ENCODE data around the gene ZNF385A.
A peak's percentile ranks its signal among the peaks of the same experiment; 100 is the strongest.

ZNF385A gene

GRCh38 chr12:54384591-54385041 lies at the start of gene ZNF385A:
TSS of gene ZNF385A (minus strand) at chr12:54384733. CDS start at chr12:54384514, 219 bp downstream.
- DNase-seq (ENCODE audit: low spot score) = no peak

GRCh38 chr12:54432815-54433164 lies 48.3 kb upstream of the ZNF385A start:
- DNase-seq (ENCODE audit: low spot score) = no peak

GRCh38 chr12:54431911-54432814 lies 47.6 kb upstream of the ZNF385A start:
- no peak for DNase-seq (ENCODE audit: low spot score)

GRCh38 chr12:54430471-54431069 lies 46.0 kb upstream of the ZNF385A start:
- DNase-seq (ENCODE audit: low spot score) = no peak

- no peak for DNase-seq (ENCODE audit: low spot score)
Observed at GRCh38 chr12:54429014-54429471, 44.5 kb upstream of the ZNF385A start.

GRCh38 chr12:54428050-54429013 lies 43.8 kb upstream of the ZNF385A start:
- peak; percentile 60 for DNase-seq (ENCODE audit: low spot score)

GRCh38 chr12:54427106-54427505 lies 42.6 kb upstream of the ZNF385A start:
- DNase-seq (ENCODE audit: low spot score) = no peak

GRCh38 chr12:54426690-54427089 lies 42.2 kb upstream of the ZNF385A start:
- no peak for DNase-seq (ENCODE audit: low spot score)

GRCh38 chr12:54425702-54426101 lies 41.2 kb upstream of the ZNF385A start:
- no peak for DNase-seq (ENCODE audit: low spot score)

GRCh38 chr12:54424224-54424623 lies 39.7 kb upstream of the ZNF385A start:
- DNase-seq (ENCODE audit: low spot score) = no peak

GRCh38 chr12:54423816-54424150 lies 39.2 kb upstream of the ZNF385A start:
- DNase-seq (ENCODE audit: low spot score) = no peak

GRCh38 chr12:54421879-54422250 lies 37.3 kb upstream of the ZNF385A start:
- DNase-seq (ENCODE audit: low spot score) = no peak

GRCh38 chr12:54421175-54421878 lies 36.8 kb upstream of the ZNF385A start:
- DNase-seq (ENCODE audit: low spot score) = no peak

GRCh38 chr12:54420766-54421144 lies 36.2 kb upstream of the ZNF385A start:
- no peak for DNase-seq (ENCODE audit: low spot score)

- peak; percentile 85 for DNase-seq (ENCODE audit: low spot score)
Observed at GRCh38 chr12:54419088-54419887, 34.8 kb upstream of the ZNF385A start, which contains the start of gene ITGA5. TSS of gene ITGA5 (minus strand) at chr12:54419266. CDS start at chr12:54419198, 68 bp downstream.

- DNase-seq (ENCODE audit: low spot score) = no peak
Observed at GRCh38 chr12:54418441-54419087, 34.0 kb upstream of the ZNF385A start.

- DNase-seq (ENCODE audit: low spot score) = no peak
Observed at GRCh38 chr12:54417712-54418440, 33.3 kb upstream of the ZNF385A start.

- DNase-seq (ENCODE audit: low spot score) = no peak
Observed at GRCh38 chr12:54416687-54417603, 32.4 kb upstream of the ZNF385A start.

All from left forelimb (tissue), 1 donor.